Measurements from ENCODE around the gene RPS19BP1.
"Not testable (repeated sequence)": the region's sequence is repeated elsewhere in the genome, so short reads cannot be mapped to it uniquely, and the experiment has no call there.

GRCh38 chr22:39507021-39507420, 25.5 kb downstream of the RPS19BP1 start:
- TF ChIP-seq CTCF, POLR2AphosphoS5 (IDR thresholded peaks at IDR 0.05): not testable (repeated sequence)
